IMR-90 (cell line): ENCODE data around the gene RNF112. TPM values are rescaled to one million over a fixed set of nuclear protein-coding genes. Genes with fewer than 3 reads are reported as not detected.

ENCODE experiments used
- ATAC-seq: fragments of 200-7000 bp; cut with Tn5 transposase; 2 replicates; pipeline ENCODE4 v1.9.1; 2020; ENCODE audit warnings: low read depth, mild to moderate bottlenecking, moderate library complexity
- BruUV-seq: library from RNA; stranded (reverse); fragments of 400-500 nt; replicated peaks from 2 replicates; lab custom pipeline; 2021; lab: Mats Ljungman, UMichigan
- CTCF ChIA-PET: fragments of 300-600 bp; formaldehyde crosslinking; extraction: SDS; loops from one replicate; lab custom pipeline; 2021; ENCODE audit warnings: antibody characterized with exemption; lab: Yijun Ruan, JAX
- POLR2A ChIA-PET: fragments of 300-600 bp; sonication (Branson Sonifier 250); formaldehyde crosslinking; loops from one replicate; lab custom pipeline; 2022; ENCODE audit warnings: antibody characterized with exemption; ENCODE audit not compliant: unreplicated experiment; lab: Charles Lee
- DNase-seq: peaks from one replicate; pipeline ENCODE4 v3.0.0; 2013
- H2AFZ ChIP-seq: replicated peaks from 2 replicates; pipeline ENCODE3; 2013; ENCODE audit warnings: low read length, mild to moderate bottlenecking; ENCODE audit not compliant: poor library complexity
- H2AK5ac ChIP-seq: 2 replicates; pipeline ENCODE4 v1.6.1; 2013; ENCODE audit warnings: low read depth, low read length, inconsistent platforms
- H2AK9ac ChIP-seq: replicated peaks from 2 replicates; pipeline ENCODE3; 2013; ENCODE audit warnings: mild to moderate bottlenecking, low read depth, low read length, moderate library complexity; ENCODE audit not compliant: poor library complexity
- H2BK120ac ChIP-seq: 2 replicates; pipeline ENCODE4 v1.6.1; 2013; ENCODE audit warnings: low read depth, low read length, inconsistent platforms
- H2BK15ac ChIP-seq: 3 replicates; pipeline ENCODE4 v1.6.1; 2013; ENCODE audit warnings: low read depth, low read length, inconsistent platforms
- H2BK20ac ChIP-seq: 2 replicates; pipeline ENCODE4 v1.6.1; 2013; ENCODE audit warnings: low read depth, mild to moderate bottlenecking, inconsistent platforms, low read length, moderate library complexity
- H2BK5ac ChIP-seq: 2 replicates; pipeline ENCODE4 v1.6.1; 2013; ENCODE audit warnings: mild to moderate bottlenecking, low read depth, low read length, inconsistent platforms; ENCODE audit not compliant: poor library complexity, severe bottlenecking
- H3K14ac ChIP-seq: replicated peaks from 2 replicates; pipeline ENCODE4 v1.6.1; 2013; ENCODE audit warnings: low read depth, low read length, inconsistent platforms
- H3K18ac ChIP-seq: 2 replicates; pipeline ENCODE4 v1.6.1; 2013; ENCODE audit warnings: low read depth, low read length, control low read depth
- H3K23ac ChIP-seq: 2 replicates; pipeline ENCODE4 v1.6.1; 2013; ENCODE audit warnings: low read depth, low read length, inconsistent platforms
- H3K27ac ChIP-seq: 2 replicates; pipeline ENCODE4 v1.5.1; 2013; ENCODE audit warnings: mild to moderate bottlenecking, control low read depth, low read length; ENCODE audit not compliant: insufficient read depth
- H3K27me3 ChIP-seq: 2 replicates; pipeline ENCODE4 v1.6.1; 2013; ENCODE audit warnings: low read length; ENCODE audit not compliant: control insufficient read depth, insufficient read depth
- H3K36me3 ChIP-seq: 2 replicates; pipeline ENCODE4 v1.6.1; 2013; ENCODE audit warnings: low read length, mixed read lengths; ENCODE audit not compliant: control insufficient read depth, insufficient read depth
- H3K4ac ChIP-seq: 2 replicates; pipeline ENCODE4 v1.6.1; 2013; ENCODE audit warnings: low read depth, low read length, inconsistent platforms
- H3K4me1 ChIP-seq: 2 replicates; pipeline ENCODE4 v1.6.1; 2013; ENCODE audit warnings: low read length, mixed read lengths; ENCODE audit not compliant: control insufficient read depth, insufficient read depth
- H3K4me2 ChIP-seq: 2 replicates; pipeline ENCODE4 v1.6.1; 2013; ENCODE audit warnings: low read depth, mild to moderate bottlenecking, control low read depth, low read length, moderate library complexity
- H3K4me3 ChIP-seq: 2 replicates; pipeline ENCODE4 v1.5.1; 2013; ENCODE audit warnings: low read depth, mild to moderate bottlenecking, control low read depth, low read length, moderate library complexity; ENCODE audit not compliant: insufficient read depth
- H3K56ac ChIP-seq: 2 replicates; pipeline ENCODE4 v1.6.1; 2013; ENCODE audit warnings: low read length, inconsistent platforms; ENCODE audit not compliant: insufficient read depth; ENCODE audit errors: extremely low read depth
- H3K79me1 ChIP-seq, 2 experiments: 2 replicates each; pipeline ENCODE4 v1.6.1; 2013; ENCODE audit warnings: low read length in 2 of 2, inconsistent platforms in 1 of 2, low read depth in 1 of 2
- H3K9ac ChIP-seq: 2 replicates; pipeline ENCODE4 v1.6.1; 2013; ENCODE audit warnings: low read depth, low read length, control low read depth
- H3K9me1 ChIP-seq: 2 replicates; pipeline ENCODE4 v1.6.1; 2013; ENCODE audit warnings: low read length, inconsistent platforms; ENCODE audit not compliant: insufficient read depth
- H3K9me3 ChIP-seq: 2 replicates; pipeline ENCODE4 v1.6.1; 2013; ENCODE audit warnings: low read length; ENCODE audit not compliant: control insufficient read depth, insufficient read depth
- H4K20me1 ChIP-seq: 2 replicates; pipeline ENCODE4 v1.6.1; 2013; ENCODE audit warnings: low read length, inconsistent platforms; ENCODE audit not compliant: insufficient read depth
- H4K5ac ChIP-seq: 2 replicates; pipeline ENCODE4 v1.6.1; 2013; ENCODE audit warnings: mild to moderate bottlenecking, low read depth, low read length, control low read depth
- H4K8ac ChIP-seq, 2 experiments: 2 replicates each; pipeline ENCODE4 v1.6.1; 2013; ENCODE audit warnings: low read depth in 2 of 2, low read length in 2 of 2, control low read depth in 1 of 2, inconsistent platforms in 1 of 2
- H4K91ac ChIP-seq: 2 replicates; pipeline ENCODE4 v1.6.1; 2013; ENCODE audit warnings: low read depth, low read length, inconsistent platforms; ENCODE audit not compliant: insufficient read depth
- BHLHE40 ChIP-seq: fragments of 150-350 bp; IDR thresholded peaks from 2 replicates; pipeline ENCODE4 v1.6.1; 2016; ENCODE audit warnings: mild to moderate bottlenecking, low read depth, low read length
- CEBPB ChIP-seq: IDR thresholded peaks from 2 replicates; pipeline ENCODE4 v1.6.1; 2012; ENCODE audit warnings: low read depth, low read length, improper control_type of control experiment
- FOS ChIP-seq: fragments of 150-350 bp; IDR thresholded peaks from 2 replicates; pipeline ENCODE4 v1.6.1; 2016; ENCODE audit warnings: low read depth, low read length
- MAFK ChIP-seq: IDR thresholded peaks from 2 replicates; pipeline ENCODE4 v1.6.1; 2012; ENCODE audit warnings: low read depth, low read length, improper control_type of control experiment
- MXI1 ChIP-seq: IDR thresholded peaks from 2 replicates; pipeline ENCODE4 v1.6.1; 2012; ENCODE audit warnings: low read depth, mild to moderate bottlenecking, low read length, moderate library complexity, borderline replicate concordance
- NFE2L2 ChIP-seq: fragments of 150-350 bp; IDR thresholded peaks from 2 replicates; pipeline ENCODE4 v1.6.1; 2016; ENCODE audit warnings: low read depth, mild to moderate bottlenecking, low read length
- POLR2A ChIP-seq: IDR thresholded peaks from 2 replicates; pipeline ENCODE4 v1.6.1; 2012; ENCODE audit warnings: mild to moderate bottlenecking, low read depth, low read length
- RFX5 ChIP-seq: IDR thresholded peaks from 2 replicates; pipeline ENCODE4 v1.8.0; 2012; ENCODE audit warnings: low read depth, mild to moderate bottlenecking, low read length, moderate library complexity
- SMC3 ChIP-seq: fragments of 150-350 bp; IDR thresholded peaks from 2 replicates; pipeline ENCODE4 v1.6.1; 2016; ENCODE audit warnings: low read depth, mild to moderate bottlenecking, antibody characterized with exemption, low read length, moderate library complexity
- USF2 ChIP-seq: fragments of 150-350 bp; IDR thresholded peaks from 2 replicates; pipeline ENCODE4 v1.6.1; 2017; ENCODE audit warnings: mild to moderate bottlenecking, antibody characterized with exemption, low read length, low read depth
- WGBS, 2 experiments: methylation state at CpG; one replicate each; pipeline versions ENCODE4 v1.1.5 to v1.1.7; 2013; ENCODE audit warnings: missing lambda C conversion rate in 2 of 2; ENCODE audit not compliant: insufficient read length in 1 of 2; ENCODE audit errors: extremely low coverage in 2 of 2; 5-methylcytosine and 5-hydroxymethylcytosine counted together
- dilution Hi-C: fragments of 300-500 bp; cut with HindIII; formaldehyde crosslinking; loops from one replicate; pipeline ENCODE4 v1.14.3; 2018; ENCODE audit warnings: low sequenced_read_pairs; ENCODE audit not compliant: unreplicated experiment
- in situ Hi-C: fragments of 300-500 bp; cut with MboI; formaldehyde crosslinking; loops from 3 replicates; pipeline ENCODE4 v1.14.3; 2019; ENCODE audit warnings: low sequenced_read_pairs, inconsistent platforms, mixed read lengths
- intact Hi-C: fragments of 100-400 bp; cut with micrococcal nuclease; formaldehyde crosslinking; loops from 2 replicates; pipeline ENCODE4 v1.10.0; 2022
- polyA plus RNA-seq, 3 experiments: library from polyadenylated mRNA; depleted of rRNA; stranded (reverse); fragments of >200 nt; gene quantifications; 2 replicates each; pipeline ENCODE4 v1.2.3, GENCODE V29; 2012; ENCODE audit warnings: low replicate concordance in 1 of 3
- total RNA-seq: library from RNA; depleted of rRNA; stranded (reverse); fragments of >200 nt; gene quantifications from 2 replicates; pipeline ENCODE4 v1.2.3, GENCODE V29; 2012

Gene RNF112
- total and polyA plus RNA-seq, 2 of the 4 experiments (the other 2 are of a cell fraction) = 2.5 to 5.7 TPM

- ChIA-PET CTCF (interaction anchor here (0.7 to 2.5 kb wide), 2 partner anchors 9 to 46 kb away, joined by 3 to 12 read pairs; partner anchors contain the start of gene B9D1), POLR2A (interaction anchor here (0.5 kb wide), 1 partner anchor 44 kb away, joined by 3 read pairs; no protein-coding TSS in a partner anchor)
- no peaks in the 10 kb centered on the region for H3K27me3 ChIP-seq
- dilution Hi-C loops (no loop called here), intact Hi-C loops (no loop called here), in situ Hi-C loops (no loop called here)
- H3K9me3 ChIP-seq = no peaks in the 10 kb centered on the region
- no peak overlapping the region for H4K5ac ChIP-seq
- H3K4me3 ChIP-seq = no peak overlapping the region
- H2BK5ac ChIP-seq = no peak overlapping the region
- H4K20me1 ChIP-seq = no peaks in the 10 kb centered on the region
- no peak overlapping the region for H3K23ac ChIP-seq
- no peak overlapping the region for H3K56ac ChIP-seq
- H3K4me2 ChIP-seq = no peak overlapping the region
- H3K4me1 ChIP-seq = peaks cover 11% of the 10 kb centered on the region; the same call in 1 of the 2 replicates
- WGBS, 2 experiments = 100% methylated on average over 1 of the region's 3 CpGs; no CpG with 5 or more reads in 1 of the 2 experiments
- H3K9ac ChIP-seq = no peak overlapping the region
- no peak overlapping the region for H3K27ac ChIP-seq
- H3K14ac ChIP-seq = no peak overlapping the region
- H3K36me3 ChIP-seq = no peaks in the 10 kb centered on the region
- ATAC-seq = no peak
- H3K4ac ChIP-seq = 0 out of 2 replicates have a peak overlapping the region, but pooled peaks have one; percentile 1
- no peak for TF ChIP-seq CEBPB
- no peak for TF ChIP-seq NFE2L2
- TF ChIP-seq POLR2A = no peak
- no peak for TF ChIP-seq FOS
- TF ChIP-seq SMC3 = no peak
- TF ChIP-seq MAFK = no peak
- TF ChIP-seq RFX5 = no peak
- no peak for TF ChIP-seq BHLHE40
- no peak for TF ChIP-seq MXI1
- TF ChIP-seq USF2 = no peak
- H2AFZ ChIP-seq = no peak overlapping the region
- DNase-seq = no peak
- no peaks in the 10 kb centered on the region for H3K79me1 ChIP-seq
- no TSS peak for BruUV-seq
- H3K18ac ChIP-seq = no peak overlapping the region
- peaks cover 11% of the 10 kb centered on the region for H3K9me1 ChIP-seq
- peak overlapping the region; percentile 33 for H2AK9ac ChIP-seq
- H4K8ac ChIP-seq = peak overlapping the region in 1 of 2 experiments; percentile 61; a peak in 2 of 4 replicates
- 0 out of 2 replicates have a peak overlapping the region, but pooled peaks have one; percentile 0 for H2AK5ac ChIP-seq
- peak overlapping the region; percentile 46; the same call in 1 of the 2 replicates for H4K91ac ChIP-seq
- H2BK15ac ChIP-seq = no peak overlapping the region
- peak overlapping the region; percentile 50; the same call in 1 of the 2 replicates for H2BK120ac ChIP-seq
- H2BK20ac ChIP-seq = peak overlapping the region; percentile 78; the same call in 1 of the 2 replicates
Observed at GRCh38 chr17:19409066-19409465, 2.0 kb upstream of the RNF112 start.
